GM21423 (cell line): ENCODE results near the gene TTC27.

Experiments
- ATAC-seq: cut with Tn5 transposase; IDR thresholded peaks from one replicate; pipeline ENCODE4 v1.9.1; 2021; ENCODE audit warnings: mild to moderate bottlenecking, moderate library complexity; ENCODE audit not compliant: unreplicated experiment

The TTC27 gene

GRCh38 chr2:32666704-32667103 is 38.9 kb downstream of the TTC27 start:
- ATAC-seq: no peak

GRCh38 chr2:32668254-32668653 is 40.4 kb downstream of the TTC27 start:
- ATAC-seq: no peak

- no peak for ATAC-seq
Measured at GRCh38 chr2:32671885-32672533, 44.2 kb downstream of the TTC27 start.

- ATAC-seq: no peak
Measured at GRCh38 chr2:32678825-32679224, 51.0 kb downstream of the TTC27 start.

GRCh38 chr2:32680942-32681341 is 53.1 kb downstream of the TTC27 start:
- ATAC-seq: no peak

GRCh38 chr2:32683520-32684086 is 55.8 kb downstream of the TTC27 start:
- no peak for ATAC-seq

- no peak for ATAC-seq
Measured at GRCh38 chr2:32688541-32688940, 60.7 kb downstream of the TTC27 start.

GRCh38 chr2:32691678-32692077 is 63.8 kb downstream of the TTC27 start:
- ATAC-seq: no peak

- no peak for ATAC-seq
Measured at GRCh38 chr2:32696439-32696838, 68.6 kb downstream of the TTC27 start.

GRCh38 chr2:32697156-32697555 is 69.3 kb downstream of the TTC27 start:
- no peak for ATAC-seq

- no peak for ATAC-seq
Measured at GRCh38 chr2:32699151-32699550, 71.3 kb downstream of the TTC27 start.

GRCh38 chr2:32701806-32702205 is 74.0 kb downstream of the TTC27 start:
- no peak for ATAC-seq

- ATAC-seq: no peak
Measured at GRCh38 chr2:32702303-32703064, 74.6 kb downstream of the TTC27 start.

GRCh38 chr2:32706815-32707579 is 79.1 kb downstream of the TTC27 start:
- no peak for ATAC-seq

GRCh38 chr2:32711219-32711618 is 83.4 kb downstream of the TTC27 start:
- no peak for ATAC-seq

- no peak for ATAC-seq
Measured at GRCh38 chr2:32711908-32712501, 84.2 kb downstream of the TTC27 start.

GRCh38 chr2:32712870-32713269 is 85.0 kb downstream of the TTC27 start:
- no peak for ATAC-seq

GRCh38 chr2:32714521-32714920 is 86.7 kb downstream of the TTC27 start:
- ATAC-seq: no peak

- ATAC-seq: peak; percentile 93
Measured at GRCh38 chr2:32715391-32715841, 87.6 kb downstream of the TTC27 start.

GRCh38 chr2:32715981-32716380 is 88.1 kb downstream of the TTC27 start:
- ATAC-seq: no peak

GRCh38 chr2:32716598-32716997 is 88.7 kb downstream of the TTC27 start:
- no peak for ATAC-seq
